IPS-NIHi7 (cell line): ENCODE results near the gene HSD17B3.
"Not testable (repeated sequence)": the region's sequence is repeated elsewhere in the genome, so short reads cannot be mapped to it uniquely, and the experiment has no call there.

Source experiments
- DNase-seq: peaks from one replicate; pipeline ENCODE4 v3.0.0; 2012; ENCODE audit warnings: mixed read lengths; ENCODE audit errors: extremely low spot score

Gene HSD17B3

GRCh38 chr9:96195541-96195940, 106.4 kb downstream of the HSD17B3 start:
- DNase-seq: no peak

- no peak for DNase-seq
Observed at GRCh38 chr9:96193236-96193755, 108.7 kb downstream of the HSD17B3 start.

- no peak for DNase-seq
Observed at GRCh38 chr9:96192710-96193109, 109.3 kb downstream of the HSD17B3 start.

- no peak for DNase-seq
Observed at GRCh38 chr9:96189995-96190394, 112.0 kb downstream of the HSD17B3 start.

- DNase-seq: not testable (repeated sequence)
Observed at GRCh38 chr9:96189581-96189980, 112.4 kb downstream of the HSD17B3 start.

- no peak for DNase-seq
Observed at GRCh38 chr9:96188571-96188970, 113.4 kb downstream of the HSD17B3 start.

GRCh38 chr9:96187151-96187555, 114.8 kb downstream of the HSD17B3 start:
- peak; percentile 25 for DNase-seq

- peak; percentile 90 for DNase-seq
Observed at GRCh38 chr9:96186591-96187011, 115.4 kb downstream of the HSD17B3 start.

GRCh38 chr9:96185518-96186156, 116.3 kb downstream of the HSD17B3 start:
- DNase-seq: no peak
